Thyroid gland (tissue), 4 donors: ENCODE measurements around the gene RAB40C.

Experiments used
- CTCF ChIP-seq, 6 experiments: fragments of 200-600 bp in 3 of 6; fragments of 450-650 bp in 3 of 6; sonication (generic) in 3 of 6; IDR thresholded peaks; one replicate each; pipeline ENCODE4 v1.5.1; 2016 to 2019; ENCODE audit warnings: antibody characterized with exemption in 6 of 6, mild to moderate bottlenecking in 2 of 6, inconsistent platforms in 1 of 6, moderate library complexity in 1 of 6
- POLR2A ChIP-seq, 2 donors: fragments of 450-650 bp; IDR thresholded peaks; one replicate each; pipeline ENCODE4 v1.6.1; 2017; ENCODE audit warnings: antibody characterized with exemption in 2 of 2, mild to moderate bottlenecking in 2 of 2, moderate library complexity in 1 of 2

DNA sequence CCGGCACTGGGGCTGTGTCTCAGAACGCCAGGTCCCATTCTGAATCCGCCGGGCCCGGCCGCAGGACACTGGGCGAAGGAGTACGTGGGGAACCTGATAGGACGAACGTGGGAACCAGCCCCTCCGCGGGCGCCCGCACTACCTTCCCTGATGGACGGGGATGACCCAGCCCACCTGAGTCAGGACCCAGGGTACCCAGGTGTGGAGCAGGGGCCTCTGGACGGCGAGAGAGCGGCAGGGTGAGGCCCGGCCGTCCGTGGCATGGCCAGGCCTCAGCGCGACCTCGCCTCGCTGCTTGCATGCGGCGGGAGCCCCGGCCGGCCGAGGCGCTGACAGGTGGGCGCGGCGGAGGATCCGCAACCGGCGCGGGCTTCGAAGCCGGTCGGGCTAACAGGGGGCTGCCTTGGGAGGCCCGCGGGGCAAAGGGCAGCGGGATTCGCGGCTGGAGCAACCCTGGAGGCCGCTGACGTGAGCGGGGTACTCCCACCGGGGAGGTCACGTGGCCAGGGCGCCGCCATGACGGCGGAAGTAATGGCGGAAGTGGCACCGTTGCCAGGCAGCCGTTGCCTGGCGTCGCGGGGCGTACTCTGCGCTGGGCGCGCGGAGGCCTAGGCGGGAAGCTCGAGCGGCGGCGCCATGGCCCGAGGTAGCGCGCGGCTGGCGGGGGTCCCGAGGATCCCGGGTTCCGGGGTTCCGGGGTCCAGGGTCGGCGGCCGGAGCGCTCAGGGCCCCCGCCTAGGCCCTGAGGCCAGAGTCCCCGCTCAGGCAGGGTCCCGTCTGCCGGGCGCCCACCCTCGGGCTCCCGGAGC is 59.1 kb downstream of the RAB40C start, which contains the start of gene WDR90:
- TF ChIP-seq POLR2A (IDR thresholded peaks at IDR 0.05) (peak; percentile 8 to 56), CTCF (IDR thresholded peaks at IDR 0.05) (no peak)
